ENCODE measurements around the gene MROH7. TPM values are rescaled to one million over a fixed set of nuclear protein-coding genes. Genes with fewer than 3 reads are reported as not detected.

The MROH7 gene
- total RNA-seq, 6 experiments from 2014 or later: 0.09 TPM; not detected in 5

GRCh38 chr1:54703471-54703870 lies 61.9 kb downstream of the MROH7 start:
- no peaks in the 10 kb centered on the region for H3K4me1 Mint-ChIP-seq (ENCODE audit: low read depth)
- no peak for TF ChIP-seq CTCF (IDR thresholded peaks at IDR 0.05)
- no peak overlapping the region for H3K27ac Mint-ChIP-seq
- DNase-seq: no peak
- no peaks in the 10 kb centered on the region for H3K9me3 Mint-ChIP-seq
- peaks cover 11% of the 10 kb centered on the region for H3K27me3 Mint-ChIP-seq (ENCODE audit: insufficient read depth)
- no peaks in the 10 kb centered on the region for H3K36me3 Mint-ChIP-seq (ENCODE audit: low read depth)
- no peak overlapping the region for H3K4me3 Mint-ChIP-seq

- no peak overlapping the region for H3K27ac Mint-ChIP-seq
- DNase-seq: no peak
These were observed 63.6 kb downstream of the MROH7 start for GRCh38 chr1:54705153-54705552.

GRCh38 chr1:54706419-54706818 lies 64.8 kb downstream of the MROH7 start:
- no peak overlapping the region for H3K4me3 Mint-ChIP-seq
- no peaks in the 10 kb centered on the region for H3K36me3 Mint-ChIP-seq (ENCODE audit: low read depth)
- H3K9me3 Mint-ChIP-seq: no peaks in the 10 kb centered on the region
- H3K27ac Mint-ChIP-seq: no peak overlapping the region
- DNase-seq: no peak
- H3K27me3 Mint-ChIP-seq (ENCODE audit: insufficient read depth): peaks cover 23% of the 10 kb centered on the region
- H3K4me1 Mint-ChIP-seq (ENCODE audit: low read depth): peaks cover 5% of the 10 kb centered on the region; the same call in 1 of the 2 replicates
- TF ChIP-seq CTCF (IDR thresholded peaks at IDR 0.05): no peak

More at GRCh38 chr1:54705153-54705552, 63.6 kb downstream of the MROH7 start:
- Mint-ChIP-seq H3K4me3 (no peak overlapping the region), H3K4me1 (ENCODE audit: low read depth) (peaks cover 2% of the 10 kb centered on the region; the same call in 1 of the 2 replicates), H3K27me3 (ENCODE audit: insufficient read depth) (peaks cover 15% of the 10 kb centered on the region), H3K36me3 (ENCODE audit: low read depth) (no peaks in the 10 kb centered on the region), H3K9me3 (no peaks in the 10 kb centered on the region)
- no peak for TF ChIP-seq CTCF (IDR thresholded peaks at IDR 0.05)

- no peak for TF ChIP-seq CTCF (IDR thresholded peaks at IDR 0.05)
- Mint-ChIP-seq H3K27ac (no peak overlapping the region), H3K27me3 (ENCODE audit: insufficient read depth) (peaks cover 31% of the 10 kb centered on the region), H3K9me3 (no peaks in the 10 kb centered on the region), H3K4me3 (no peak overlapping the region), H3K4me1 (ENCODE audit: low read depth) (peaks cover 5% of the 10 kb centered on the region; the same call in 1 of the 2 replicates), H3K36me3 (ENCODE audit: low read depth) (no peaks in the 10 kb centered on the region)
- DNase-seq: no peak
These were observed 66.8 kb downstream of the MROH7 start for GRCh38 chr1:54708385-54708784.

GRCh38 chr1:54709547-54710292 lies 68.1 kb downstream of the MROH7 start:
- no peaks in the 10 kb centered on the region for H3K9me3 Mint-ChIP-seq
- peaks cover 5% of the 10 kb centered on the region; the same call in 1 of the 2 replicates for H3K4me1 Mint-ChIP-seq (ENCODE audit: low read depth)
- no peak for DNase-seq
- no peak for TF ChIP-seq CTCF (IDR thresholded peaks at IDR 0.05)
- H3K27me3 Mint-ChIP-seq (ENCODE audit: insufficient read depth): peaks cover 32% of the 10 kb centered on the region
- no peaks in the 10 kb centered on the region for H3K36me3 Mint-ChIP-seq (ENCODE audit: low read depth)
- H3K4me3 Mint-ChIP-seq: no peak overlapping the region
- no peak overlapping the region for H3K27ac Mint-ChIP-seq
